BJ (cell line): ENCODE measurements around the gene STEAP1. TPM values are rescaled to one million over a fixed set of nuclear protein-coding genes. Genes with fewer than 3 reads are reported as not detected.

ENCODE experiments used
- CTCF ChIA-PET: fragments of 350-600 bp; formaldehyde crosslinking; extraction: SDS; loops from one replicate; lab custom pipeline; 2021; ENCODE audit warnings: antibody characterized with exemption, inconsistent platforms; lab: Yijun Ruan, JAX
- POLR2A ChIA-PET: fragments of 300-600 bp; sonication (Branson Sonifier 250); formaldehyde crosslinking; extraction: SDS; loops from one replicate; lab custom pipeline; 2021; ENCODE audit warnings: antibody characterized with exemption; lab: Charles Lee
- DNase-seq: peaks from one replicate; pipeline ENCODE4 v3.0.0-alpha.2; 2011; ENCODE audit warnings: low read depth
- H3K27me3 ChIP-seq: 2 replicates; pipeline ENCODE4 v1.6.0; 2011; ENCODE audit warnings: low read length; ENCODE audit not compliant: control insufficient read depth, insufficient read depth
- H3K36me3 ChIP-seq: 2 replicates; pipeline ENCODE4 v1.5.1; 2011; ENCODE audit warnings: low read length; ENCODE audit not compliant: control insufficient read depth, insufficient read depth
- H3K4me3 ChIP-seq: 2 replicates; pipeline ENCODE4 v1.5.1; 2011; ENCODE audit warnings: low read depth, mild to moderate bottlenecking, control low read depth, low read length
- polyA plus RNA-seq: library from polyadenylated mRNA; depleted of rRNA; stranded (reverse); fragments of >200 nt; gene quantifications from 2 replicates; pipeline ENCODE4 v1.2.3, GENCODE V29; 2011
- TF ChIP-seq, protein P1 (sequence below): IDR thresholded peaks from 2 replicates; pipeline ENCODE4 v1.5.1; 2011; ENCODE audit warnings: low read depth, mild to moderate bottlenecking, control low read depth, inconsistent platforms, low read length, moderate library complexity; ENCODE audit not compliant: insufficient read depth

The STEAP1 gene
- polyA plus RNA-seq, 1 experiment = 2.7 TPM

DNA sequence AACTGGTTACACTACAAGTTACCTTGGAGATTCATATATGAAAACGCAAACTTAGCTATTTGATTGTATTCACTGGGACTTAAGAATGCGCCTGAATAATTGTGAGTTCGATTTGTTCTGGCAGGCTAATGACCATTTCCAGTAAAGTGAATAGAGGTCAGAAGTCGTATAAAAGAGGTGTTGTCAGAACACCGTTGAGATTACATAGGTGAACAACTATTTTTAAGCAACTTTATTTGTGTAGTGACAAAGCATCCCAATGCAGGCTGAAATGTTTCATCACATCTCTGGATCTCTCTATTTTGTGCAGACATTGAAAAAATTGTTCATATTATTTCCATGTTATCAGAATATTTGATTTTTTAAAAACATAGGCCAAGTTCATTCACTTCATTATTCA, 9.3 kb downstream of the STEAP1 start:
- ChIA-PET POLR2A (no interaction called here), CTCF (interaction anchor here (1.3 kb wide), 1 partner anchor 9 kb away, joined by 5 read pairs; the partner anchor contains the start of gene STEAP1)
- DNase-seq = no peak
- Histone ChIP-seq H3K4me3 (no peak overlapping the region), H3K36me3 (no peaks in the 10 kb centered on the region), H3K27me3 (no peaks in the 10 kb centered on the region)
- TF ChIP-seq, protein P1, sequence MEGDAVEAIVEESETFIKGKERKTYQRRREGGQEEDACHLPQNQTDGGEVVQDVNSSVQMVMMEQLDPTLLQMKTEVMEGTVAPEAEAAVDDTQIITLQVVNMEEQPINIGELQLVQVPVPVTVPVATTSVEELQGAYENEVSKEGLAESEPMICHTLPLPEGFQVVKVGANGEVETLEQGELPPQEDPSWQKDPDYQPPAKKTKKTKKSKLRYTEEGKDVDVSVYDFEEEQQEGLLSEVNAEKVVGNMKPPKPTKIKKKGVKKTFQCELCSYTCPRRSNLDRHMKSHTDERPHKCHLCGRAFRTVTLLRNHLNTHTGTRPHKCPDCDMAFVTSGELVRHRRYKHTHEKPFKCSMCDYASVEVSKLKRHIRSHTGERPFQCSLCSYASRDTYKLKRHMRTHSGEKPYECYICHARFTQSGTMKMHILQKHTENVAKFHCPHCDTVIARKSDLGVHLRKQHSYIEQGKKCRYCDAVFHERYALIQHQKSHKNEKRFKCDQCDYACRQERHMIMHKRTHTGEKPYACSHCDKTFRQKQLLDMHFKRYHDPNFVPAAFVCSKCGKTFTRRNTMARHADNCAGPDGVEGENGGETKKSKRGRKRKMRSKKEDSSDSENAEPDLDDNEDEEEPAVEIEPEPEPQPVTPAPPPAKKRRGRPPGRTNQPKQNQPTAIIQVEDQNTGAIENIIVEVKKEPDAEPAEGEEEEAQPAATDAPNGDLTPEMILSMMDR = no peak

DNA sequence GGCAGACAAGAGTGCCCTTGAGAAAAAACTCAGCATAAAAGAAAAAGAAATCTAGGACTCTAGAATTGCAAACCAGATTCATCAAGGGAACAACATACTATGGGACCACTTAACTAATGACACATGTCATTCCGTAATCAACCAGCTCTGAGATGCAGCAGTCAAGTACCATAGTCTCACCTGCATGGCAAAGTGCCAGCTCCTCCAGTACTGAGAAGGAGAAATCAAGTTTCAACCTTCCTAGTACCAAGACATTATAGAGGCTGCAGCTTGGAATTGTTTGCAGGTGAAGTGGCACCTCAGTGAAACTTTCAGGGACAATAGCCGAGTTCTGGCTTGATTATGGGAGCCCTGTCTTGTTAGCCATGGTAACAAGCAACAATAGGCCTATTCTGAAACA, 11.5 kb downstream of the STEAP1 start:
- TF ChIP-seq, protein P1 = no peak
- no peak overlapping the region for H3K4me3 ChIP-seq
- ChIA-PET POLR2A (no interaction called here), CTCF (interaction anchor here (1.2 to 1.8 kb wide), 2 partner anchors 67 to 262 kb away, joined by 3 to 6 read pairs; no protein-coding TSS in a partner anchor)
- DNase-seq = no peak
- no peaks in the 10 kb centered on the region for H3K36me3 ChIP-seq
- no peaks in the 10 kb centered on the region for H3K27me3 ChIP-seq

DNA sequence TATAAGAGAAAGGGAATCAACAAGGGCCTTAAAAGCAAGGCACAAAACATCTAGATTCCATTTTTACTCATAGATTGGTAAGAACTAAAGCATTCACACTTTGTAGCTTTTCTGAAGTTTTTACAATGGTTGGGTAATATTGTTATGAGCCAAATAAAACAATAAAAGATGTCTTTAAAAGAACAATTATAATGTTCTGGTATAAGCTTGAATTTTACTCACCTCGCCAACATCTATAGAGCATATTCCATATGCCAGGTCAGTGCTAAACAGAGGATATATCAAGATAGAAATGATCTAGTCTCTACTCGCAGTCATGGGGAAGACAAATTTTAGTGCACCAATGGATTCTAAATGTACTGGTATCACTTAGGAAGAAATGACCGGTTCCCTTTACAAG, 11.9 kb downstream of the STEAP1 start:
- no peak overlapping the region for H3K4me3 ChIP-seq
- H3K27me3 ChIP-seq = no peaks in the 10 kb centered on the region
- TF ChIP-seq, protein P1 = no peak
- H3K36me3 ChIP-seq = no peaks in the 10 kb centered on the region
- ChIA-PET POLR2A (no interaction called here), CTCF (interaction anchor here (1.0 to 2.2 kb wide), 5 partner anchors 10 to 262 kb away, joined by 3 to 8 read pairs (median 5); partner anchors contain the start of genes STEAP1 and STEAP2)
- DNase-seq = no peak

DNA sequence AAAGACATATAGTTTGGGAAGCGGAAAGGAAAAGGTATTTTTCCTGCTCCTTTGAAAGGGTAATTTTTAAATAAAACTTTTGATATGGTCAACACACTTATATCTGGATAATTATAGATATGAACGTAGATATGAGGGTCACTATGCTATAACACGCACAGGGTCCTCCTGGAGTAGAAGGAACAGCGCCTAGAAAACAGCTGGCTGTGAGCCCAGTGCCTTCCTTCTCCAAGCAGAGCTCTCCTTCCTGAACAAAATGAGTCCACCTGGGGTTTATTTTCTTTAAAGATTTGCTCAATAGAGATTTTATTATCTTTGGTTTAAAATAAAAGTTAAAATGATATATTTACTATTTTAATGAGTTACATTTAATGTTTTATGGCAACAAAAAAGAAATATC, 13.1 kb downstream of the STEAP1 start:
- Histone ChIP-seq H3K27me3 (no peaks in the 10 kb centered on the region), H3K4me3 (no peak overlapping the region), H3K36me3 (no peaks in the 10 kb centered on the region)
- DNase-seq = no peak
- POLR2A ChIA-PET = no interaction called here
- TF ChIP-seq, protein P1 = no peak
- CTCF ChIA-PET = interaction anchor here (1.3 to 2.2 kb wide), 2 partner anchors 9 to 13 kb away, joined by 4 to 8 read pairs; partner anchors contain the start of gene STEAP1

DNA sequence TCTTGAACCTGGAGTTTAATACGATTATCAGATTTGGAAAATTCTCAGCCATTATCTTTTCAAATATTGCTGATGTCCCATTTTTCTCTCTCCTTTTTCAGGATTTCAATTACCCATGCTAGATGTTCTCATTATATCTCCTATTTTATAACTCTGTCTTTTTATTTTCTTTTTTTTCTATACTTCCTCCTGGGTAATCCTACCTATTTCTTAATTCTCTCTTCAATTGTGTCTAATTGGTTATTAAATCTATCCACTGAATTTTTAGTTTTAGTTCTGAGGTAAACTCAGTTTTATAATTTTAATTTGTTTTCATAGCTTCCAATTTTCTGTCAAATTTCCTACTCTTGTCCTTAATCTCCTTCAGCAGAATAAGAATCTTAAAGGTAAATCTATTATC, 15.6 kb downstream of the STEAP1 start:
- Histone ChIP-seq H3K36me3 (no peaks in the 10 kb centered on the region), H3K4me3 (no peak overlapping the region), H3K27me3 (no peaks in the 10 kb centered on the region)
- TF ChIP-seq, protein P1 = no peak
- ChIA-PET CTCF (no interaction called here), POLR2A (no interaction called here)
- no peak for DNase-seq
